Transverse colon (tissue), 4 donors: Measurements from ENCODE around the gene SMC1A. TPM values are rescaled to one million over a fixed set of nuclear protein-coding genes. Genes with fewer than 3 reads are reported as not detected.
A peak's percentile ranks its signal among the peaks of the same experiment; 100 is the strongest.

Experiments used
- DNase-seq: peaks from one replicate; pipeline ENCODE4 v3.0.0-alpha.2; 2019
- H3K27ac ChIP-seq, 4 donors: fragments of 200-600 bp; sonication (generic); 2 replicates each; pipeline ENCODE4 v1.5.1; 2016 to 2018; ENCODE audit warnings: inconsistent platforms in 4 of 4
- H3K27me3 ChIP-seq: fragments of 200-600 bp; sonication (generic); 2 replicates; pipeline ENCODE4 v1.5.1; 2017; ENCODE audit warnings: inconsistent platforms
- H3K36me3 ChIP-seq, 4 donors: fragments of 200-600 bp; sonication (generic); 2 replicates each; pipeline ENCODE4 v1.5.1; 2017 to 2019; ENCODE audit warnings: inconsistent platforms in 4 of 4
- H3K4me1 ChIP-seq, 4 donors: fragments of 200-600 bp; sonication (generic); 2 replicates each; pipeline ENCODE4 v1.5.1; 2017 to 2020; ENCODE audit warnings: inconsistent platforms in 4 of 4
- H3K4me3 ChIP-seq, 4 donors: fragments of 200-600 bp; sonication (generic); 1 replicate in 1 of 4; 2 replicates in 3 of 4; pipeline versions ENCODE4 v1.5.1 to v1.6.1; 2017 to 2019; ENCODE audit warnings: inconsistent platforms in 4 of 4
- H3K9me3 ChIP-seq, 2 donors: fragments of 200-600 bp; sonication (generic); 2 replicates each; pipeline ENCODE4 v1.5.1; 2017 to 2019; ENCODE audit warnings: inconsistent platforms in 2 of 2
- CTCF ChIP-seq, 5 experiments: fragments of 200-600 bp in 3 of 5; fragments of 450-650 bp in 2 of 5; sonication (generic) in 3 of 5; IDR thresholded peaks; 1 replicate in 2 of 5; 2 replicates in 3 of 5; pipeline ENCODE4 v1.5.1; 2016 to 2017; ENCODE audit warnings: antibody characterized with exemption in 5 of 5, inconsistent platforms in 3 of 5, mild to moderate bottlenecking in 2 of 5, moderate library complexity in 1 of 5
- EP300 ChIP-seq: sonication (generic); formaldehyde crosslinking; IDR thresholded peaks from one replicate; pipeline ENCODE4 v1.6.1; 2017; ENCODE audit warnings: antibody characterized with exemption, low read depth
- POLR2A ChIP-seq: fragments of 450-650 bp; IDR thresholded peaks from one replicate; pipeline ENCODE4 v1.6.1; 2016; ENCODE audit warnings: antibody characterized with exemption, mild to moderate bottlenecking, moderate library complexity
- POLR2AphosphoS5 ChIP-seq, 3 donors: sonication (generic); formaldehyde crosslinking; IDR thresholded peaks; one replicate each; pipeline ENCODE4 v1.6.1; 2016; ENCODE audit warnings: antibody characterized with exemption in 3 of 3
- WGBS, 2 donors: methylation state at CpG; one replicate each; pipeline ENCODE4 v1.1.5; 2018; ENCODE audit warnings: low coverage in 1 of 2; 5-methylcytosine and 5-hydroxymethylcytosine counted together
- in situ Hi-C, 4 donors: fragments of 200-750 bp; cut with MboI; loops; one replicate each; pipeline versions ENCODE4 v1.15.0 to v1.15.1; 2017; ENCODE audit warnings: low sequenced_read_pairs in 3 of 4, low pct_ligation_motif_present in 1 of 4, low pct_unique_long_range_greater_than_20kb in 1 of 4
- intact Hi-C: fragments of 100-400 bp; cut with DNase I; formaldehyde crosslinking; loops from one replicate; pipeline ENCODE4 v1.15.1; 2023; ENCODE audit warnings: low total_unique reads
- total RNA-seq, 4 donors: library from RNA; depleted of rRNA; stranded (reverse); fragments of >200 nt; gene quantifications; one replicate each; pipeline ENCODE4 v1.1.0, GENCODE V29; 2016

SMC1A gene
- total RNA-seq, 4 donors from 2014 or later, result 25.3 to 113 (median 52.9) TPM

GRCh38 chrX:53435997-53436396 lies 13.5 kb upstream of the SMC1A start:
- TF ChIP-seq POLR2A (no peak), CTCF (IDR thresholded peaks at IDR 0.05) (peak; percentile 58 to 74 (median 61))
- Histone ChIP-seq H3K27me3 (no peaks in the 10 kb centered on the region), H3K9me3 (no peaks in the 10 kb centered on the region), H3K36me3 (no peaks in the 10 kb centered on the region), H3K4me1 (peaks cover 0 to 11% (median 6%) of the 10 kb centered on the region in 4 donors), H3K4me3 (no peak overlapping the region), H3K27ac (no peak overlapping the region)
- in situ Hi-C loops, result loop anchor here in 1 of 4 donors (25.0 kb wide), 1 partner anchor 124 kb away; no protein-coding TSS in a partner anchor
- DNase-seq, result peak; percentile 67
- intact Hi-C loops, result loop anchor here (10.0 kb wide), 1 partner anchor 121 kb away; no protein-coding TSS in a partner anchor
- 2% methylated on average over 4 of the region's 4 CpGs; no CpG with 5 or more reads in 1 of the 2 donors for WGBS, 2 donors

GRCh38 chrX:53433651-53434639 lies 11.5 kb upstream of the SMC1A start, which contains the start of gene HSD17B10:
Gene HSD17B10, minus strand, starts transcription at chrX:53434370. Its CDS starts 25 bp downstream, at chrX:53434345.
- peaks cover 0 to 9% (median 6%) of the 10 kb centered on the region in 4 donors for H3K4me1 ChIP-seq
- TF ChIP-seq EP300 (no peak), POLR2AphosphoS5 (IDR thresholded peaks at IDR 0.05) (peak; percentile 74 to 77 (median 75)), POLR2A (peak; percentile 48), CTCF (IDR thresholded peaks at IDR 0.05) (no peak)
- intact Hi-C loops (loop anchor here (10.0 kb wide), 1 partner anchor 119 kb away; no protein-coding TSS in a partner anchor), in situ Hi-C loops (loop anchor here in 1 of 4 donors (25.0 kb wide), 1 partner anchor 122 kb away; no protein-coding TSS in a partner anchor)
- DNase-seq, result peak; percentile 92
- H3K27me3 ChIP-seq, result no peaks in the 10 kb centered on the region
- no peaks in the 10 kb centered on the region for H3K9me3 ChIP-seq
- H3K36me3 ChIP-seq, result no peaks in the 10 kb centered on the region
- H3K4me3 ChIP-seq, result peak within 1 kb of the TSS; percentile 18 to 69 (median 48)
- WGBS, 2 donors, result 50% methylated on average over 40 of the region's 61 CpGs; no CpG with 5 or more reads in 1 of the 2 donors
- peak within 1 kb of the TSS; percentile 66 to 86 (median 79) for H3K27ac ChIP-seq

- Histone ChIP-seq H3K9me3 (no peaks in the 10 kb centered on the region), H3K36me3 (no peaks in the 10 kb centered on the region), H3K4me3 (no peak overlapping the region), H3K27me3 (no peaks in the 10 kb centered on the region), H3K4me1 (peaks cover 0 to 9% (median 6%) of the 10 kb centered on the region in 4 donors), H3K27ac (no peak overlapping the region)
- intact Hi-C loops, result loop anchor here (10.0 kb wide), 1 partner anchor 115 kb away; no protein-coding TSS in a partner anchor
- in situ Hi-C loops, result loop anchor here in 1 of 4 donors (25.0 kb wide), 1 partner anchor 118 kb away; no protein-coding TSS in a partner anchor
- DNase-seq, result no peak
- WGBS, 2 donors, result 85 to 100% methylated on average over 1 to 9 of the region's 9 CpGs
- no peak for TF ChIP-seq EP300
Measured at GRCh38 chrX:53430231-53430630, 7.8 kb upstream of the SMC1A start.

- TF ChIP-seq EP300 (no peak), CTCF (IDR thresholded peaks at IDR 0.05) (no peak), POLR2A (no peak), POLR2AphosphoS5 (IDR thresholded peaks at IDR 0.05) (no peak)
- H3K27ac ChIP-seq, result no peak overlapping the region
- H3K4me1 ChIP-seq, result peaks cover 0 to 8% (median 6%) of the 10 kb centered on the region in 4 donors
- no peaks in the 10 kb centered on the region for H3K9me3 ChIP-seq
- H3K4me3 ChIP-seq, result no peak overlapping the region
- in situ Hi-C loops, result loop anchor here in 1 of 4 donors (25.0 kb wide), 1 partner anchor 117 kb away; no protein-coding TSS in a partner anchor
- 95% methylated on average over 8 of the region's 8 CpGs; no CpG with 5 or more reads in 1 of the 2 donors for WGBS, 2 donors
- no peaks in the 10 kb centered on the region for H3K27me3 ChIP-seq
- intact Hi-C loops, result loop anchor here (10.0 kb wide), 1 partner anchor 115 kb away; no protein-coding TSS in a partner anchor
- no peaks in the 10 kb centered on the region for H3K36me3 ChIP-seq
- DNase-seq, result no peak
Measured at GRCh38 chrX:53429755-53430154, 7.3 kb upstream of the SMC1A start.
